ENCODE data around the gene PATE4.
A peak's percentile ranks its signal among the peaks of the same experiment; 100 is the strongest.
"Not testable (repeated sequence)": the region's sequence is repeated elsewhere in the genome, so short reads cannot be mapped to it uniquely, and the experiment has no call there.

PATE4 gene, protein sequence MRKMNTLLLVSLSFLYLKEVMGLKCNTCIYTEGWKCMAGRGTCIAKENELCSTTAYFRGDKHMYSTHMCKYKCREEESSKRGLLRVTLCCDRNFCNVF

DNA sequence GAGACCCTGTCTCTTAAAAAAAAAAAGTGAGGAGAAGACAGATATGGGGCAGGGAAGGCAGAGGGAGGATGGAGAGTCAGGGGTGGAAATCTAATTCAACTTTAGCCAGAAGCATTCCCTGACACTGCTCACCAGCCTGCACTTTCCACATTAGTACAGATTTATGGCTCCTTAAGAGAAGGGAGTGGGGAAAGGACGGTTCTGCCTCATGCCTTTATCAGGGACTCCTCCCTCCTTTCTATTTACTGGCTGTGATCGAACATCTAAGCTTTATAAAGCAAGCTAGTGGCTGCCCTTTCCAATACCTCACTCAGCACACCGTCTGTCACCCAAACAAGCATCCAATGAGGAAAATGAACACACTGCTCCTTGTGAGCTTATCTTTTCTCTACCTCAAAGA, at the start of gene PATE4:
TSS of gene PATE4 (plus strand) at position 301 of the 400 bp plus-strand sequence. CDS start at position 345, 44 bp downstream.
- DNase-seq = no peak

DNA sequence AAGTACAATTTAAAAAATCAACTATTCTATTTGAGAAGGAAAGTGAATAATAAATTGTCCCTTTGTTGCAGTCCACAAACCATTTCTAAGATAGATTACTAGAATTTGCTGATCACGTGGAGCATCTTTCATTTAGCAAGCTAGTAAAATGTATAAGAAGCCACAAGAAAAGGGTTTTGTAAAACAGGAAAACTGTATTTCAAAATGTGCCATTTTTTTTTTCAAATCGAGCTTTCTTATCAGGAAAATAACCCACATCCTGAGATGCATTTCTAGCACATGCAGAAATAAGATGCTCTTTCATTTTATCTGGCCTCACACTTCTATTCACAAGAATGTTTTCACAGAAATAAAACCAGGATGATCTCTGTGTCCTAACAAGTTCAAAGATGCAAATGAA, 48.4 kb upstream of the PATE4 start:
- DNase-seq = no peak

DNA sequence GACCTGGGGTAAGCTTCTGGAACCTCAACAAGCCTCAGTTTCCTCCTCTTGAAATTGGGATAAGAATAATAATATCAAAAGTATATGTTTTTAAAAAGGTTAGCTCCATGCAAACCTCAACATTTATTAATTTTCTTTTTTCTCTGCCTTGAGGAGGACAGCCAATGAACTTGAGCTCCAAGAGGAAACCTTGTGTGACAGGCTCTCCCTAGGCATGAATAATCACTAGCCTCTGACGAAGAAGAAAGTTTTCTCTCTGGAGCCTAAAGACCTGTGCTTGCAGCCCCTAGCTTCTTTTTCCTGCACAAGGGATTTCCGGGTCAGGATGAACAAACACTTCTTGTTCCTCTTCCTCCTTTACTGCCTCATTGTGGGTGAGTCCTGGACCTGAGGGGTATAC, 45.3 kb upstream of the PATE4 start, which contains the start of gene PATE3:
TSS of gene PATE3 (plus strand) at position 301 of the 400 bp plus-strand sequence. CDS start at position 326, 25 bp downstream.
- DNase-seq = no peak

DNA sequence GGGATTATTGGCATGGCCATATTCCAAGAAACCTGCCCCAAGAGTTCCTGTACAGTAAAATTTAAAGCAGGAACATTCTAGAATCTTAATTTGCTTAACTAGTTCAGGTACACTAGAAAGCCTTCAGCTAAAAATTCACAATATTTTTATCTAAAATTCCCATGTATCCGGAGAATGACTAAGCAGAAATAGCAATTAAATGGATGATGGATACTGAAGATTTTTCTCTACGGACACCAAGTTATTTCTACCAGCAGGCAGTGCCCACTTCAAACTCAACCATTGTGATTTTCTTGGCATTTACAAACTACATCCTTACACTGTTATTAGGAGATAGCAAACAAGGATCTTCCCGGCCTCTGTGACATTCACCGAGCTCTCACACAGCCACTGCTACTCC, 42.3 kb upstream of the PATE4 start:
- no peak for DNase-seq

DNA sequence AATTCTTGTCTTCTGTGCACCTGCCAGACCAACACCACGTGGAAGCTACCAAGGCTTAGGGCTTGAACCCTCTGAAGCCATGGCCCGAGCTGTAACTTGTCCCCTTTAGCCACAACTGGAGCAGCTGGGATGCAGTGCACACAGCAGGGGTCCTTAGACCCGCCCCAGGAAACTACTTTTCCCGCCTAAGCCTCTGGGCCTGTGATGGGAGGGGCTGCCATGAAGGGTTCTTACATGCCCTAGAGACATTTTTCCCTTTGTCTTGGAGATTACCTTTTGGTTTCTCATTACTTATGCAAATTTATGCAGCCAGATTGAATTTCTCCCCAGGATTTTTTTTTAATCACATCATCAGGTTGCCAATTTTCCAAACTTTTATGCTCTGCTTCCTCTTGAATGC, 35.5 kb upstream of the PATE4 start:
- no peak for DNase-seq

DNA sequence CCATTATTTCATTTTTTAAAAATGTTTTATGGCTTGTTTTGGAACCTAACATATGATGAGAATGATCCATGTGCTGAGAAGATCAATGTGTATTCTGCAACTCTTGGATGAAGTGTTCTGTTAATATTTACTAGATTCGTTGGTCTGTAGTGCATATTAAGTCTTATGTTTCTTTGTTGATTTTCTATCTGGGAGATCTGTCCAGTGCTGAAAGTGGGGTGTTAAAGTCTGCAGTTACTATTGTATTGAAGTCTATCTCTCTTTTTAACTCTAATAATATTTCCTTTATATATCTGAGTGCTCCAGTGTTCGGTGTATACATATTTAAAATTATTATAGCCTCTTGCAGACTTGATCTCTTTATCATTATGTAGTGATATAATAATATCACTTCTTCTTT, 33.3 kb upstream of the PATE4 start:
- no peak for DNase-seq

DNA sequence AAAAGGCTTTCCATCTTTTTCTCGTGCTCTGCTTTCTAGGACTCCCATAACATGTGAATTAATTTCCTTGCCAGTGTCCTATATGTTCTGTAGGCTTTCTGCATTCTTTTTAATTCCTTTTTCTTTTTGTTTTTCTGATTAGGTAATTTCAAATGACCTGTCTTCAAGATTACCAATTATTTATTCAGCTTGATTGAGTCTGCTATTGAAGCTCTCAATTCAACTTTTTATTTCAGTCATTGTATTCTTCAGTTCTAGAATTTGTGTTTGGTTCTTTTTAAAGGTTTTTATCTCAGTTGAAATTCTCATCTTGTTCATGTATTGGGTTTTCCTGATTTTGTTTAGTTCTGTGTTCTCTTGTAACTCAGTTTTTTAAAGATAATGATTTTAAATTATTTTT, 30.7 kb upstream of the PATE4 start:
- DNase-seq = no peak

DNA sequence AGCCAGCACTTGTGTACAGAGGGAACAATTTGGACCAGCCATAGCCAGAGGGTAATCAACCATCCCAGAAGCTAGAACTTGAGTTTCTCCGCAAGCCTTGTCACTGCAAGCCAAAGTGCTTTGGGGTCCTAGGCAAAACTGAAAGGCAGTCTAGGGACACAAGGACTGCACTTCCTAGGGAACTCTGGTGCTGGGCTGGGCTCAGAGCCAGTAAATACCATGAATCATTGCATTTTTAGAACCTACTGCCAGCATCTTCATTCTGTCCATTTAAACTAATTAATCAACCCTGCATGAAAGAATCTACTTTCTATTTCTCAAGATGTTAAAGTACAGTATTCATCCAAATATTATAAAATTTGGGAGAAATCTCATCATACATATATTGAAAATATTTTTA, 25.2 kb upstream of the PATE4 start:
- DNase-seq = peak; percentile 32

DNA sequence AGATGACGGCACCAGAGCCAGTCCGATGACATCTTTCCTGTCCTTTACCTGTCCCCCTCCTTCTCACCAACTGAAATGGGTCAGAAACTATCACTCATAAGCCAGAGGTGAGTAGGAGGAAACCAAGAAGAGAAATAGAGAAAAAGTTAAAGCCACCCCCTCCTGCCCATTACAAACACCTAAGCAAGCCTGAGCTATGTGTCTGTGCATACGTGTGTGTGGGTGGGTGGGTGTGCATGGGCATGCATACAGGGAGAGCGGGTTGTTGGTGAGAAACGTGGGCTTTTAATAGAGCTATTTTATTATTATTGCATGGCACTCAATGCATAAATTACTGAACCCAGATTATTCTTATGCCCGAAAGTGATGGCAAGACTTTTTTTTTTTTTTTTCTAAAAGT, 2.6 kb downstream of the PATE4 start:
- no peak for DNase-seq

DNA sequence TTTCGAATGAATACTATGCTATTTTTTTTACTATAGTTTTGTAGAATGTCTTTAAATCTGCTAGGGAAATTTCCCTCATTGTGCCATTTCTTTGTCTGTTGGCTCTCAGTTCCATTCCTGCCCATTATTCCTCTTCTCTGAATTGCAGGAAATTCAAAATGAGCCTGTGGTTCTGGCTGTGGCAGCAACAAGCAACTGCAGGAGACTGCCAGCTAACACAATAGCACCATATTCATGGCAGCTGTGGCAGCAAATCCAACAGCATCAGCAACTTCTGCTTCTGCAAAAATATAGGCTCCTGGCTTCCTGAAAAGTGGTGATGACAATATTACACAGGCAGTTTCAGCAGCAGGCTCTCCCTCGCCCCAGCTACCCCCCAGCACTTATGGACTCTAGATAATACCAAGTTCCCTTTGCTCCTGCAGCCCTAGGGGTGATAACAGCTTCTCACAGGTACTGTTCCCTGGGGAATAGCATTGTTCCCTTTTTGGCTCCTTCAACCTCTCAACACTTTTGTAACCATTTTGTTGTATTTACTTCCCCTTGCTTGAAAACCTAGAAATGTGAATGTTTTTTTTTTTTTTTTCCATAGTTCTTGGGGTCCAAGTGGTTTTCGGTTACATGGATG, 9.3 kb downstream of the PATE4 start:
- no peak for DNase-seq

DNA sequence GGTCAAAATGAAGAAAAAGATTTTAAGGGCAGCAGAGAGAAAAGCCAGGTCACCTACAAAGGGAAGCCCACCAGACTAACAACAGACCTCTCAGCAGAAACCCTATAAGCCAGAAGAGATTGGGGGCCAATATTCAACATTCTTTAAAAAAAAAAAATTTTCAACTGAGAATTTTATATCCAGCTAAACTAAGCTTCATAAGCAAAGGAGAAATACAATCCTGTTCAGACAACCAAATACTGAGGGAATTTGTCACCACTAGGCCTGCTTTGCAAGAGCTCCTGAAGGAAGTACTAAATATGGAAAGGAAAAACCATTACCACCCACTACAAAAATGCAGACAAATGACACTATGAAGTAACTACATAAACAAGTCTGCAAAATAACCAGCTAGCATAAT, 13.1 kb downstream of the PATE4 start:
- DNase-seq = no peak

DNA sequence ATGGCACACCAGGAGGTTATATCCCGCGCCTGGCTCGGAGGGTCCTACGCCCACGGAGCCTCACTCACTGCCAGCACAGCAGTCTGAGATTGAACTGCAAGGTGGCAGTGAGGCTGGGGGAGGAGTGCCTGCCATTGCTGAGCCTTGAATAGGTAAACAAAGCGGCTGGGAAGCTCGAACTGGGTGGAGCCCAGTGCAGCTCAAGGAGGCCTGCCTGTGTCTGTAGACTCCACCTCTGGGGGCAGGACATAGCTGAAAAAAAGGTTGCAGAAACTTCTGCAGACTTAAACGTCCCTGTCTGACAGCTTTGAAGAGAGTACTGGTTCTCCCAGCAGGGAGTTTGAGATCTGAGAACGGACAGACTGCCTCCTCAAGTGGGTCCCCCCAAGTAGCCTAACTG, 24.6 kb downstream of the PATE4 start:
- DNase-seq = not testable (repeated sequence)

DNA sequence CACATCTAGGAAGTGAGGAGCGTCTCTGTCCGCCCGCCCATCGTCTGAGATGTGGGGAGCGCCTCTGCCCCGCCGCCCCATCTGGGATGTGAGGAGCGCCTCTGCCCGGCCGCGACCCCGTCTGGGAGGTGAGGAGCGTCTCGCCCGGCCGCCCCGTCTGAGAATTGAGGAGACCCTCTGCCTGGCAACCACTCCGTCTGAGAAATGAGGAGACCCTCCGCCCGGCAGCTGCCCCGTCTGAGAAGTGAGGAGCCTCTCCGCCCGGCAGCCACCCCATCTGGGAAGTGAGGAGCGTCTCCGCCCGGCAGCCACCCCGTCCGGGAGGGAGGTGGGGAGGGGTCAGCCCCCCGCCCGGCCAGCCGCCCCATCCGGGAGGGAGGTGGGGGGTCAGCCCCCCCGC, 29.7 kb downstream of the PATE4 start:
- not testable (repeated sequence) for DNase-seq

DNA sequence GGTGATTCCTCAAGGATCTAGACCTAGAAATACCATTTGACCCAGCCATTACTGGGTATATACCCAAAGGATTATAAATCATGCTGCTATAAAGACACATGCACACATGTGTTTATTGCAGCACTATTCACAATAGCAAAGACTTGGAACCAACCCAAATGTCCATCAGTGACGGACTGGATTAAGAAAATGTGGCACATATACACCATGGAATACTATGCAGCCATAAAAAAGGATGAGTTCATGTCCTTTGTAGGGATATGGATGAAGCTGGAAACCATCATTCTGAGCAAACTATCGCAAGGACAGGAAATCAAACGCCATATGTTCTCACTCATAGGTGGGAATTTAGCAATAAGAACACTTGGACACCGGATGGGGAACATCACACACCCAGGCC, 32.2 kb downstream of the PATE4 start:
- DNase-seq = not testable (repeated sequence)

DNA sequence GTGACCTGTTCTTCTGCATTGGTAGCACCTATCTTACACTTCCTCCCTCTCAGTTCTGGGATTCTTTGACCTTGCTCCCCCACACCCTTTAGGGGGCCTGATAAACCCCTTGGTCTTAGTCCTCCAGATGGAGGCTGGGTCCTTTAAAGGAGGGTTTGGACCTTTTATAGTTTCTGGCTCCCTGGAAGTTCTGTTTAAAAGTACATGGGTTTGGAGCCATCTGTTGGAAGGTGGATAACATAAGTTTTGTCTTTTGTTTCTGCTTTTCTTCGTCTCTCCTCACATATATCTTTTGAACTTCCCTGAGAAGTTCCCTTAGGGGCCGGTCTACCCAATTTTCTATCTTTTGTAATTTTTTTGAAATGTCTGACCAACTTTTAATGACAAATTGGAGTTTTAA, 36.4 kb downstream of the PATE4 start:
- no peak for DNase-seq

DNA sequence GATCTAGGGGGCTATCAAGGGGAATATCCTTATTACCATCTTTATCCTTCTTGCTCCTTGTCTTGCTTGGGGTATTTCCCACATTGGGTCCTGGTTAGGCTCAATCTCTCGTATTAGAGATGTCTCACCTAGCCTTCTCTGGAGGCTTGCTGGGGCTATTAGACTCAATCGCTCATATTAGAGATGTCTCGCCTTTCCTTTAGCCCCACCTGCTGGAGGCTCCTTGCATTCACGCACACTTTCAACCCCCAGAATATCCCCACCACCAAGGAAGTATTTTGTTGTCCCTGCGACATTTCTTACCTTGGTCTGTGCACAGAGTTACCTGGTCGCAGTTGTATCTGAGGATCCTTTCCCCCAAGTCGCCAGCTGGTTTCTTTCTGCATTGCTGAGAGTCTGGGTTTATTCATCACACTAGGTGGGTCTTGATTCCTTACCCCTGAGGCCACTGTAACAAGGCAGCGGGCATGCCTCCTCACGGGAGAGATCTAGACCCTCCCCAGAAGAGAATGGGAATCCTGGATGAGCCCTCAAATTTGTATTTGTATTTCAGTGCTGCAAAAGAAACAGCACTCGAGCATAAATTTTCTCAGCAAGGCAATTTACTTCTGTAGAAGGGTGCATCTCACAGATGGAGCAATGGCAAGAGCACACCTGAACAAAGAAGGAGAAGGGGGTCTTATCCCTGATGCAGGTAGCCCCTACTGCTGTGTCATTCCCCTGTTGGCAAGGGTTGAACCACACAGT, 38.4 kb downstream of the PATE4 start:
- DNase-seq = no peak

DNA sequence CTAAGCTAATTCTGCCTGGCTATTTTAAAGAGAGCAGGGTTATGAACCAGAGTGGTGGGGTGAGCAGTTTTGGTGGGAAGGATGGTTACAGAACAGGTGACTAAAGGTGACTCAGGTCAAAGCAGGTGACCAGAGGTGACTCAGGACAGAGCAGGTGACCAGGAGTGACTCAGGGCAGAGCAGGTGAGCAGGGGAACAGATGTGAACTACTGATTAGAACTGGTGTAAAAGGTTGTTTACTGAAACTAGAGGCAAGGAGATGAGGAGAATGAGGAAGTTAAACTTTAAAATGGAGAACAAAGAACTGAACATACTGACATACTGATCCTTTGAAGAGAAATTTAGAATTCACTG, 39.0 kb downstream of the PATE4 start:
- DNase-seq = no peak

DNA sequence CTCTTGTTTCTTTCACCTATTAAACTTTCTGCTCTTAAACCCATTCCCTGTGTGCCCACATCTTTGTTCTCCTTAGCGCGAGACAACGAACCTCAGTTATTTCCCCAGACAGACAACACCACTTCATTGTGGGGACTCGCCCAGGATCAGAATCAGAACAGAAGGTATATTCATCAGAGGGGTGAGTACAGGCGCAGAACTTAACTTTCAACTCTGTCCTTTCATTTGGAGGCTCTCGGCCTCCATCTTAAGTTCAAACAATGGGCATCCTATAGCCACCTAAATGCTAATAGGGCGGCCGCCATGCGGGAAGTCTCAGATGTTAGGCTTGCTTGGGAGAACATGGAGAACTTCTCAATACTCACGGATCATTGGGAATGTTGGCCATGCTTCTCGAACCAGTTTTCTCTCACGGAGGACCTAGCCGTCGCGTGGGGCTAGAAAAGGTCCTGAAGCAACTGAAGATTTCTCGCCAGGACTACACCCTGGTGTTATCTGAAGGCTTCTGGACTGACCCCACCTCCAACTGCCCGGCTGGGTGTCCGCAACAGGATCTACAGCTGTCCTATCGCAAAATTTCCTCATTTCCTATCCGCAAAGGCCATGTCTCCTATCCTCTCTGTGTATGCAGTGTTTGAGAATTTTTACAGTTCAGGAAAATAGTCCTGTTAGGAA, 40.9 kb downstream of the PATE4 start:
- DNase-seq = no peak

DNA sequence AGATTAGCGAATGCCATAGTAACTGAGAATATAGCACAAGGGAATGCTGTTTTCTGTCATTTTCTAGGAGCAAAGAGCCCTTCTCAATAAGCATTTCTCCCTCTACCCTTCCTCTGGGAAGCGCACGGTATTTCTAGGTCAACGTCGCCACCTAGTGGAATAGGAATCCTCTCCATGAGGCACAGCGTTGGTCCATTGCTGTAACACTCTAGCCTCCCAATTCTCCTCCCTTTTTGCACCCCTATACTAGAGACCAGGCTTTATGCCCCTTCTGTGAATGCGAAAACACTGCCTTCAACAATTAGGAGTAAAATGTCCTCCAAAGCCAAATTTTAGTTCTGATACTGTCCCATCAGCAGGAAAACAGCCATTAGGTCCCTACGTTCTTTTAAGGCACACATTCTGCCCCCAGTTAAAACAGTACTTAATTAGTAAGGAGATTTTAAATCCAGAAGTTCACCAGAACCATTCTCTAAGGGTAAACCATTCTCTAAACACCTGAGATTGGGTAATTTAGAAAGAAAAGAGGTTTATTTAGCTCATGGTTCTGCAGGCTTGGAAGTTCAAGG, 41.5 kb downstream of the PATE4 start:
- DNase-seq = peak; percentile 51

DNA sequence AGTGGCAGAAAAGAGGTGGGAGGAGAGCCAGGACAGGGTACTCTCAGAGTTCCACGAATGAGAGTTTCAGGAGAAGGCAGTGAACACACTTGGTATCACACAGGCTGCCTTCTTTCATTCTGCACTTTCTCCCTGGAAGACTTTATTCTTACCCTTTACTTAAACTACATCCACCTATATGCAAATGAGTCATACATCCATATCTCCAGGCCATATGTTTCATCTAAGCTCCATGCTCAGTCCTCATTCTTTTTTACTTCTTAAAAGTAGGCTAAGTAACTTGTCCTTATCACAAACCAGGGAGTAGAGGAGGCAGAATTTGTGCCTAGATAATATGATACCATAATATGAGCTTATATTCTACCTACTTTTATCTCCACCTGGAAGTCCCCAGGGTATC, 48.2 kb downstream of the PATE4 start:
- DNase-seq = no peak

DNA sequence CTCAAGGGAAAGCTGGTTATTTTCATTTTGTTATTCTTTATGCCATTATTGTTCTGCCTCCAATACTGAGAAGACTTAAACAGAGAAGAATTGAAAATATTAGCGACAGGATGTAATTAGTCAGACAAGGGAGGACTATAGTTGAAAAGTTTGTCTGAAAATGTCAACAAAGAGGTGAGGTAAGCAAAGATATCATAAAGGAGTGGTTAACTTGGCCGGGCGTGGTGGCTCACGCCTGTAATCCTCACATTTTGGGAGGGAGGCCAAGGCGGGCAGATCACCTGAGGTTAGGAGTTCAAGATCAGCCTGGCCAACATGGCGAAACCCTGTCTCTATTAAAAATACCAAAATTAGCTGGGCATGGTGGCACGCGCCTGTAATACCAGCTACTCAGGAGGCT, 50.3 kb downstream of the PATE4 start:
- DNase-seq = no peak

DNA sequence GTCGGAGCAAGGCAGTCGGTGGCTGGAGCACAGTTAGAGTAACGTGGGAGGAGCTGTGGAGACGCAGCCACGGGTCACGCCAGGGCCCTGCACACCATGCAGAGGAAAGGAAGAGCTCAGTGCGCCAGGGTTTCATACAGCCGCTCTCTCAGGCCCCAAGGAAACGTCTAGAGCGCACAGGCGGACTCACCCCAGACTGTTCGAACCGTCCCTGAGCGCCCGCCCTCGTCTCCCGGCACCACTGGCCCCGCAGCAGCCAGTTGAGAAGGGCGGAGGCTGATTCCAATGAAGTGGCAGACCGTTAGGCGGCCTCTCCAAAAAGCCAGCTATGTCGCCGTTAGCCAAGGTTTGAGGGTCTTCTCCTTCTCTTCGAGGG, 53.9 kb downstream of the PATE4 start:
- peak; percentile 82 for DNase-seq

All from DMS79 (cell line).